Breast epithelium (tissue), 3 donors: ENCODE data around the gene CCBE1.

Experiments used
- CTCF ChIP-seq, 3 donors: fragments of 450-650 bp; IDR thresholded peaks; one replicate each; pipeline ENCODE4 v1.5.1; 2016 to 2017; ENCODE audit warnings: antibody characterized with exemption in 3 of 3, mild to moderate bottlenecking in 3 of 3, moderate library complexity in 3 of 3
- POLR2A ChIP-seq: fragments of 450-650 bp; IDR thresholded peaks from one replicate; pipeline ENCODE4 v1.6.1; 2016; ENCODE audit warnings: antibody characterized with exemption, mild to moderate bottlenecking, moderate library complexity
- POLR2AphosphoS5 ChIP-seq, 3 donors: sonication (generic); formaldehyde crosslinking; IDR thresholded peaks; one replicate each; pipeline ENCODE4 v1.6.1; 2017; ENCODE audit warnings: antibody characterized with exemption in 3 of 3

- TF ChIP-seq CTCF (IDR thresholded peaks at IDR 0.05) (no peak), POLR2A (no peak), POLR2AphosphoS5 (IDR thresholded peaks at IDR 0.05) (no peak)
These were observed 315.3 kb downstream of the CCBE1 start for GRCh38 chr18:59381949-59382348.
